Endothelial cell of umbilical vein (primary cell): ENCODE measurements around the gene ZNF689. TPM values are rescaled to one million over a fixed set of nuclear protein-coding genes. Genes with fewer than 3 reads are reported as not detected.

Experiments
- BruUV-seq: library from RNA; stranded (reverse); fragments of 400-500 nt; replicated peaks from 2 replicates; lab custom pipeline; 2021; lab: Mats Ljungman, UMichigan
- CTCF ChIA-PET: fragments of 300-600, 350-600 bp; sonication (Branson Sonifier 250); formaldehyde crosslinking; loops from one replicate; lab custom pipeline; 2021; ENCODE audit warnings: antibody characterized with exemption, inconsistent platforms; lab: Charles Lee
- POLR2A ChIA-PET: fragments of 300-600, 350-600 bp; sonication (Branson Sonifier 250); formaldehyde crosslinking; loops from one replicate; lab custom pipeline; 2021; ENCODE audit warnings: antibody characterized with exemption, inconsistent platforms; lab: Charles Lee
- DNase-seq: peaks from one replicate; pipeline ENCODE4 v3.0.0-alpha.2; 2011; ENCODE audit warnings: low read depth, low spot score
- FAIRE-seq: peaks from 2 replicates; lab custom pipeline; 2011; peaks lifted over from hg19 to GRCh38; lab: Jason Lieb, UNC
- H2AFZ ChIP-seq: 2 replicates; pipeline ENCODE4 v1.6.0; 2012; ENCODE audit warnings: low read depth, low read length, control low read depth, inconsistent platforms
- H3K27ac ChIP-seq: 2 replicates; pipeline ENCODE4 v1.5.1; 2011; ENCODE audit warnings: low read depth, mild to moderate bottlenecking, control low read depth, low read length, moderate library complexity; ENCODE audit not compliant: insufficient read depth
- H3K27me3 ChIP-seq, 2 experiments: 2 replicates each; pipeline versions ENCODE4 v1.6.0 to v1.6.1; 2011; ENCODE audit warnings: low read length in 2 of 2, mixed read lengths in 1 of 2; ENCODE audit not compliant: control insufficient read depth in 2 of 2, insufficient read depth in 2 of 2
- H3K36me3 ChIP-seq, 2 experiments: 2 replicates in 1 of 2; 3 replicates in 1 of 2; pipeline ENCODE4 v1.5.1; 2011; ENCODE audit warnings: low read length in 2 of 2, mild to moderate bottlenecking in 1 of 2, moderate library complexity in 1 of 2; ENCODE audit not compliant: control insufficient read depth in 2 of 2, insufficient read depth in 2 of 2; ENCODE audit errors: extremely low read depth in 1 of 2
- H3K4me1 ChIP-seq: 3 replicates; pipeline ENCODE4 v1.5.1; 2011; ENCODE audit warnings: mild to moderate bottlenecking, low read length; ENCODE audit not compliant: control insufficient read depth, insufficient read depth; ENCODE audit errors: extremely low read depth
- H3K4me2 ChIP-seq: 2 replicates; pipeline ENCODE4 v1.6.1; 2011; ENCODE audit warnings: low read length, control low read depth, mixed read lengths; ENCODE audit not compliant: insufficient read depth
- H3K4me3 ChIP-seq, 3 experiments: fragments of 200-600 bp in 1 of 3; sonication (generic), shearing (Covaris generic) in 1 of 3; replicated peaks in 1 of 3; 2 replicates each; pipeline ENCODE4 v1.5.1; 2011 to 2016; ENCODE audit warnings: control low read depth in 3 of 3, low read length in 3 of 3, mild to moderate bottlenecking in 2 of 3, inconsistent platforms in 1 of 3, low read depth in 1 of 3, moderate library complexity in 1 of 3; ENCODE audit not compliant: insufficient read depth in 1 of 3
- H3K79me2 ChIP-seq: 2 replicates; pipeline ENCODE4 v1.6.0; 2012; ENCODE audit warnings: low read length, inconsistent platforms; ENCODE audit not compliant: control insufficient read depth, insufficient read depth
- H3K9ac ChIP-seq: replicated peaks from 2 replicates; pipeline ENCODE3; 2011; ENCODE audit warnings: low read length, control low read depth; ENCODE audit not compliant: insufficient read depth; ENCODE audit errors: extremely low read depth
- H3K9me1 ChIP-seq: replicated peaks from 3 replicates; pipeline ENCODE4 v1.6.0; 2011; ENCODE audit warnings: mild to moderate bottlenecking, low read length; ENCODE audit not compliant: control insufficient read depth, insufficient read depth; ENCODE audit errors: extremely low read depth
- H3K9me3 ChIP-seq: replicated peaks from 2 replicates; pipeline ENCODE4 v1.5.1; 2012; ENCODE audit warnings: low read length, inconsistent platforms; ENCODE audit not compliant: control insufficient read depth, insufficient read depth
- H4K20me1 ChIP-seq: replicated peaks from 2 replicates; pipeline ENCODE3; 2011; ENCODE audit warnings: mild to moderate bottlenecking, low read length; ENCODE audit not compliant: control insufficient read depth, insufficient read depth; ENCODE audit errors: extremely low read depth
- CTCF ChIP-seq, 2 donors: IDR thresholded peaks; 1 replicate in 1 of 2; 2 replicates in 1 of 2; pipeline ENCODE4 v1.5.1; 2011; ENCODE audit warnings: low read length in 2 of 2, mild to moderate bottlenecking in 2 of 2, moderate library complexity in 2 of 2, control low read depth in 1 of 2, inconsistent platforms in 1 of 2, low read depth in 1 of 2; ENCODE audit not compliant: insufficient read depth in 1 of 2; ENCODE audit errors: extremely low read depth in 1 of 2
- MAX ChIP-seq: IDR thresholded peaks from 2 replicates; pipeline ENCODE4 v1.6.1; 2011; ENCODE audit not compliant: insufficient read depth, insufficient read length
- MYC ChIP-seq: IDR thresholded peaks from one replicate; pipeline ENCODE4 v1.6.1; 2011; ENCODE audit warnings: mild to moderate bottlenecking, low read depth, low read length
- POLR2A ChIP-seq: IDR thresholded peaks from 2 replicates; pipeline ENCODE4 v1.6.1; 2012; ENCODE audit warnings: low read depth, mild to moderate bottlenecking, control low read depth, low read length
- dilution Hi-C: fragments of 300-500 bp; cut with MboI; formaldehyde crosslinking; loops from one replicate; pipeline ENCODE4 v1.15.0; 2019; ENCODE audit warnings: low sequenced_read_pairs; ENCODE audit not compliant: extremely low pct_ligation_motif_present
- intact Hi-C: fragments of 100-400 bp; cut with micrococcal nuclease; formaldehyde crosslinking; loops from one replicate; pipeline ENCODE4 v1.10.0; 2022
- polyA plus RNA-seq, 4 experiments: library from polyadenylated mRNA; depleted of rRNA in 3 of 4; stranded (reverse) in 3 of 4; unstranded in 1 of 4; fragments of >200 nt; gene quantifications; 2 replicates each; pipeline versions ENCODE4 v1.2.1 to v1.2.3, GENCODE V29; 2011 to 2012; ENCODE audit warnings: missing spikeins in 1 of 4
- total RNA-seq: library from RNA; stranded (reverse); gene quantifications from 2 replicates; pipeline ENCODE4 v1.2.3, GENCODE V29; 2021

The ZNF689 gene
- total and polyA plus RNA-seq, 2 donors (not counting 3 experiments of a cell fraction or from before 2014, with no cell fraction given), result 7.5 to 8.4 TPM

GRCh38 chr16:30569746-30570635 lies 40.2 kb downstream of the ZNF689 start:
- Histone ChIP-seq H3K27ac (no peak overlapping the region), H3K4me2 (no peak overlapping the region), H4K20me1 (no peaks in the 10 kb centered on the region), H3K9me3 (no peaks in the 10 kb centered on the region), H3K4me3 (no peak overlapping the region), H3K27me3 (peaks cover 0 to 4% of the 10 kb centered on the region in 2 experiments), H3K4me1 (peaks cover 16% of the 10 kb centered on the region), H3K9me1 (no peaks in the 10 kb centered on the region), H3K9ac (no peak overlapping the region), H3K36me3 (no peaks in the 10 kb centered on the region), H2AFZ (no peak overlapping the region), H3K79me2 (no peaks in the 10 kb centered on the region)
- FAIRE-seq (no peak), DNase-seq (no peak)
- BruUV-seq, result no TSS peak
- CTCF ChIA-PET, result interaction anchor here (2.4 kb wide), 1 partner anchor 12 kb away, joined by 10 read pairs; the partner anchor contains the start of gene ZNF764
- POLR2A ChIA-PET, result no interaction called here
- intact Hi-C loops, result no loop called here
- dilution Hi-C loops, result no loop called here
- TF ChIP-seq CTCF (IDR thresholded peaks at IDR 0.05; ENCODE audit: extremely low read depth in 1 of 2, insufficient read depth in 1 of 2, low read depth in 1 of 2, low read length in 2 of 2), result no peak

GRCh38 chr16:30569281-30569680 lies 40.9 kb downstream of the ZNF689 start:
- TF ChIP-seq MYC (no peak), POLR2A (no peak), MAX (no peak), CTCF (IDR thresholded peaks at IDR 0.05; ENCODE audit: extremely low read depth in 1 of 2, insufficient read depth in 1 of 2, low read depth in 1 of 2, low read length in 2 of 2) (no peak)
- no peak overlapping the region for H3K4me2 ChIP-seq
- H3K9me3 ChIP-seq, result no peaks in the 10 kb centered on the region
- no peaks in the 10 kb centered on the region for H3K9me1 ChIP-seq
- peaks cover 16% of the 10 kb centered on the region for H3K4me1 ChIP-seq
- no peak overlapping the region for H3K27ac ChIP-seq
- no peaks in the 10 kb centered on the region for H3K79me2 ChIP-seq
- H3K9ac ChIP-seq, result no peak overlapping the region
- ChIA-PET CTCF (no interaction called here), POLR2A (no interaction called here)
- no peaks in the 10 kb centered on the region for H3K36me3 ChIP-seq
- FAIRE-seq, result no peak
- no peak overlapping the region for H2AFZ ChIP-seq
- H3K27me3 ChIP-seq, result peaks cover 0 to 4% of the 10 kb centered on the region in 2 experiments
- dilution Hi-C loops (no loop called here), intact Hi-C loops (no loop called here)
- H4K20me1 ChIP-seq, result no peaks in the 10 kb centered on the region
- BruUV-seq, result no TSS peak
- no peak for DNase-seq
- no peak overlapping the region for H3K4me3 ChIP-seq
